ENCODE results near the gene TFEB. TPM values are rescaled to one million over a fixed set of nuclear protein-coding genes. Genes with fewer than 3 reads are reported as not detected.

The TFEB gene
- total RNA-seq, 1 donor: 3.0 TPM

DNA sequence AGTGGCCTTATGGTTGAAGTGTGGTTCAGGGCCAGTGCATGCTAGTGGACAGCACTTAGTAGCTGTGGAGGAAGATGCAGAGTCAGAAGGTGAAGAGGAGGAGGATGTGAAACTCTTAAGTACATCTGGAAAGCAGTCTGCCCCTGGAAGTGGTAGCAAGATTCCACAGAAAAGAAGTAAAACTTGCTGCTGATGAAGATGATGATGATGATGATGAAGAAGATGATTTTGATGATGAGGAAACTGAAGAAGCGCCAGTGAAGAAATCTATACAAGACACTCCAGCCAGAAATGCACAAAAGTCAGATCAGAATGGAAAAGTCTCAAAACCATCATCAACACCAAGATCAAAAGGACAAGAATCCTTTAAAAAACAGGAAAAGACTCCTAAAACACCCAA is 68.2 kb downstream of the TFEB start:
- no peak for DNase-seq (ENCODE audit: low read depth)
- H3K4me3 ChIP-seq (ENCODE audit: low read depth, low read length): no peak overlapping the region
- TF ChIP-seq, protein P1, sequence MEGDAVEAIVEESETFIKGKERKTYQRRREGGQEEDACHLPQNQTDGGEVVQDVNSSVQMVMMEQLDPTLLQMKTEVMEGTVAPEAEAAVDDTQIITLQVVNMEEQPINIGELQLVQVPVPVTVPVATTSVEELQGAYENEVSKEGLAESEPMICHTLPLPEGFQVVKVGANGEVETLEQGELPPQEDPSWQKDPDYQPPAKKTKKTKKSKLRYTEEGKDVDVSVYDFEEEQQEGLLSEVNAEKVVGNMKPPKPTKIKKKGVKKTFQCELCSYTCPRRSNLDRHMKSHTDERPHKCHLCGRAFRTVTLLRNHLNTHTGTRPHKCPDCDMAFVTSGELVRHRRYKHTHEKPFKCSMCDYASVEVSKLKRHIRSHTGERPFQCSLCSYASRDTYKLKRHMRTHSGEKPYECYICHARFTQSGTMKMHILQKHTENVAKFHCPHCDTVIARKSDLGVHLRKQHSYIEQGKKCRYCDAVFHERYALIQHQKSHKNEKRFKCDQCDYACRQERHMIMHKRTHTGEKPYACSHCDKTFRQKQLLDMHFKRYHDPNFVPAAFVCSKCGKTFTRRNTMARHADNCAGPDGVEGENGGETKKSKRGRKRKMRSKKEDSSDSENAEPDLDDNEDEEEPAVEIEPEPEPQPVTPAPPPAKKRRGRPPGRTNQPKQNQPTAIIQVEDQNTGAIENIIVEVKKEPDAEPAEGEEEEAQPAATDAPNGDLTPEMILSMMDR (IDR thresholded peaks at IDR 0.05; ENCODE audit: insufficient read depth, low read depth, low read length): no peak

- TF ChIP-seq, protein P1 (IDR thresholded peaks at IDR 0.05; ENCODE audit: insufficient read depth, low read depth, low read length): no peak
- no peak for DNase-seq (ENCODE audit: low read depth)
- no peak overlapping the region for H3K4me3 ChIP-seq (ENCODE audit: low read depth, low read length)
Observed at GRCh38 chr6:41664271-41664670, 71.1 kb downstream of the TFEB start.

- TF ChIP-seq, protein P1 (IDR thresholded peaks at IDR 0.05; ENCODE audit: insufficient read depth, low read depth, low read length): no peak
- no peak for DNase-seq (ENCODE audit: low read depth)
- H3K4me3 ChIP-seq (ENCODE audit: low read depth, low read length): no peak overlapping the region
Observed at GRCh38 chr6:41663568-41663967, 71.8 kb downstream of the TFEB start.

- TF ChIP-seq, protein P1 (IDR thresholded peaks at IDR 0.05; ENCODE audit: insufficient read depth, low read depth, low read length): no peak
- H3K4me3 ChIP-seq (ENCODE audit: low read depth, low read length): no peak overlapping the region
- DNase-seq (ENCODE audit: low read depth): no peak
Observed at GRCh38 chr6:41659935-41660334, 75.5 kb downstream of the TFEB start.

DNA sequence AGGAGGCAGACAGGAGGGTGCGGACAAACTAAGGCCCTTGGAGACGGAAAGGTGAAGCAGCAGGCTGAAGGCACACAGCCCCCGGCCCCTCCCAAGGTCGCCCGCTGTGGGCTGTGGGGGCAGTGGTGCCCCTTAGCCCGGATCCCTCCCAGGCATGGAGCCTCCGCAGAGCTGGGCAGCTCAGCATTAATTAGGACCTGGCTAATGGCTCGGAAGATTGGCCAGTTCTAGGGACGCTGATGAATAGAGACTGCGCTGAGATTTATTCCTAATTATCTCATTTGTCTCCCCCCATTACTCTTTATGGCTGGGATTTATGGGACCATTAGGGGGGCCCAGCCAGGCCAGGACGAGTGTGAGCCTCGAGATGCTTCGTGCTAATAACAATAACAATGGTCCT is 76.8 kb downstream of the TFEB start:
- no peak overlapping the region for H3K4me3 ChIP-seq (ENCODE audit: low read depth, low read length)
- no peak for DNase-seq (ENCODE audit: low read depth)
- TF ChIP-seq, protein P1 (IDR thresholded peaks at IDR 0.05; ENCODE audit: insufficient read depth, low read depth, low read length): no peak

GRCh38 chr6:41657131-41658094 is 78.0 kb downstream of the TFEB start:
- TF ChIP-seq, protein P1 (IDR thresholded peaks at IDR 0.05; ENCODE audit: insufficient read depth, low read depth, low read length): no peak
- no peak overlapping the region for H3K4me3 ChIP-seq (ENCODE audit: low read depth, low read length)
- DNase-seq (ENCODE audit: low read depth): no peak

All from fibroblast of villous mesenchyme (primary cell).